HG03045 (cell line): ENCODE data around the gene ABCA4.

Experiments
- ATAC-seq: cut with Tn5 transposase; IDR thresholded peaks from one replicate; pipeline ENCODE4 v1.9.1; 2021; ENCODE audit warnings: mild to moderate bottlenecking, moderate library complexity; ENCODE audit not compliant: unreplicated experiment

ABCA4 gene

DNA sequence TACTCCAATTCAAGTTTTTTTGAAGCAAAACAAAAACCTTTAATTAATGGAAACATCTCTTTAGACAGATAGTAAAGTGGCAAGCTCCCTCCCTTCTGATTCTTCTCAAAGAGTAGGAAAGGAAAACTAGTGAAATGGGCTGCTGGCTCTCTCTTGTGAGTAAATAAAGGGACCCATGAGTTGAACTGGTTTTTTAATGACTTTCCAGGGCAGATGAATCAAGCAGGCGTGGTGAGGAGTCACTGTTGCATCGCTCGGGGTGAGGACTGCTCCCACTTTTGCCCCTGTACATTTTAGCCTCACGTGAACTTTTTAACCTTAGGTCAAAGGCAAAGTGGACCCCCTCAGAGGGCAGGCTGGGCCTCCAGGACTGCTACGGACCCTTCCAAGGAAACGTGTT is 64.8 kb downstream of the ABCA4 start:
- no peak for ATAC-seq

DNA sequence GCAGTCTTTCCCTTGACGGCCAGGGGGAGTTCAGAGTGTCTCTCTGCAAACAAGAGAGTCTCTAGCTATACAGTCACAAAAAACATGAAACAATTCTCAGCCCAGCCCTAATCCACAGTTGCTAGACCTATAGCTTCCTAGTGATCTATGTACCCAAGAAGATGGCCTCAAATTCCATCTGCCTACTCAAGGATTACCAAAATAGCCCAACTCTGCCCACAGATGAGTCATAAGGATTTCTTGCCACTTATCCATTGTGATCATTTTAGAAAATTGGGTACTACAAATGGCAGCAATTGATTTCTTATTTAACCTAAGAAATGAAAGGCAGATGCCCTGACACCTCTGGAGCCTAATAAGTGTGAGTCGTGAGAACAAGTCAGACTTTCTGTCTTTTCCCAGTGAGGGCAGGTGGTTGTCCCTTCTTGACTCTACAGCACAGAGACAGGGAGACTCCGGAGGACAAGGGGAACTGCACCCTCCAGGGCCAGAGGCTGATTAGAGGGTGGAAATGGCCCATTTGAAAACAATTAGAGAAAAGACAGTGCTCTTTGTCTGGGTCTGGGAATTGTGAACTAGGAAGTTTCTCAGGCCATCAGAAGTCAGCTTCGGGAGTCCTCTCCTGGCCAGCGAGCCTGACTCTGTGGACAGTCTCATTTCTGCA is 65.4 kb downstream of the ABCA4 start:
- no peak for ATAC-seq

DNA sequence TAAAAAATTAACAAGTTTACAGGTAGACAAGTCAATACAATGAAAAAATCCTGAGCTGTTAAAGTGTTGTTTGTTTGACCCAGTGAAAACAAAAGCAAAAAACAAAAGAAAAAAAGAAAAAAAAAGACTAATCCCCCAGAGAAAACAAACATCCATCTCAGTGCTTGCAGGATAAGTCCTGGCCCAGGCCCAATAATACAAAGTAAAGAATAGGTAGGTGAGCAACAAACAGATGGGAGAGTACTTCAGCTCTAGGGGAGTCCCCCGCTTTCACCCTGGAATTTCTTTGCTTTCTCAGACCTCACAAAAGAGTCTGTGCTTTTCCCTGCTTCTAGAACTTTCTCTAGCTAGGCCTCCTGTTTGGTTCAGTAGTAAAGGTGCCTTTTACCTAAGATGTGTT is 70.3 kb downstream of the ABCA4 start:
- no peak for ATAC-seq

DNA sequence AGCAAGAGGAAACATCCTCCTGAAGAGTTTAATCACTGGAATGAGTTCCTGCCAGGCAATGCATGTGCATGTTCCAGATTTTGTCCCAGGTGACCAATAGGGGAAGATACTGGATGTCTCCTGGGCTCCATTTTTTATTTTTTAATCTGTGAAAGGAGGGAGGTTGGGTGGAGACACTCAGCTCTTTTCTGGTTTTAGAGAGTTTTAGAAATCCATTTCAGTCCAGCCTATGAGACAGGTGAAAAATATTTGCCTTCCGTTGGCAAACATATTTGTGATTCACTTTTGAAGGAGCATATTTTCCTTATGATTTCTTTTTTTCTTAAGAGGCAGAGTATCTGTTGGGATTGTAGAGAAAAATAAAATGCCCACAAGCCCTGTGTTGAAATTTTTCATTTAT is 70.7 kb downstream of the ABCA4 start:
- no peak for ATAC-seq

DNA sequence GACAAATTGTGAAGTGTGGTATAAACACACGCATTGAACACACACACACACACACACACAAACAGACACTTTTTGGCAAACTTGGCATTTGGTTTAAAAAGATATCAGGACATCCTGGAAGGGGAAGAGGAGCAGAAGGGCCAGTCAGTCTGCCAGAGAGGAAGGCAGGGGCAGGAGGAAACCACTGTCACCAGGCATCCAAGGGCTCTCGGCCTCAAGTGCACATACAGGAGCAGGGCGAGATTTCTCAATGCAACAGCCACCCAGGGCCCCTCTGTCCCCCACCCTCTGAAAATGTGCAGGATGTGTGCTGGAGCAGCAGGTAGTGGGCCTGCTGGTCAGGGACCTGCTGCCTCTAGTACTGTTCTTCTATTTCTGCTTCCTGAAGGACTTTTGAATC is 71.2 kb downstream of the ABCA4 start:
- no peak for ATAC-seq

DNA sequence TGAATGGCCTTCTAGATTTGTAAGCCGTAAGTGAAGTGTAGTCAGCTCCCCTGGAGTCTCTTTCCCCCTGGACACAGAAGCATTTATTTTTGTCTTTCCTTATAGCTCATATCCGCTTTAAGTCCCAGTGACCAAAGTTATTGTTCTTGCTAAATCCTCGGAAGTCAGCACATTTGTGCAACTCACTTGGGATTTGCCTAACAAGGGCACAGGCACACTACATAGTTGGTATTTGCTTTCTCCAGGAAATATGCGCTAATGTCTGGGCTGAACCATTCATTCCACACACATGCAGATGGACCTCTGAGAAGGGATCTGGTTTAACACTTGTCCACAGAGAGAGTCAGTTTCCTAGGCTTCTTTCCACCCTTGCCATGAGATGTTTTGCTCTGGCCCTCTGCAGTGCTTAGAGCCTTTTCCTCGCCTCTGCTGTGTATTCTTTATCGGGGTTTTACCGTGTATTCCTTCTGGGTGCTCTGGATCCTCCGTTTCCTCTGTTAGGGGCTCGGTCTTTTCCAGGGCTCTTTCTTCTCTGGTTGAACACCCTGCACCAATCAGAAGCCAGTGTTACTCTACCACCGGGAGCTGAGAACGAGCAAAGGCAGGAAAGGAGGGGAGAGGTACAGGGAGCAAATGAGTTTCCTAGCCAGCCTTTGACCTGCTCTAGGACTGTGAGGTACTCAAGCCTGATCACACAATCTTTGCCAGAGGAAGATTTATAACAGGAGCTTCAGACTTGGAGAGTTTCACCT is 72.4 kb downstream of the ABCA4 start:
- no peak for ATAC-seq

DNA sequence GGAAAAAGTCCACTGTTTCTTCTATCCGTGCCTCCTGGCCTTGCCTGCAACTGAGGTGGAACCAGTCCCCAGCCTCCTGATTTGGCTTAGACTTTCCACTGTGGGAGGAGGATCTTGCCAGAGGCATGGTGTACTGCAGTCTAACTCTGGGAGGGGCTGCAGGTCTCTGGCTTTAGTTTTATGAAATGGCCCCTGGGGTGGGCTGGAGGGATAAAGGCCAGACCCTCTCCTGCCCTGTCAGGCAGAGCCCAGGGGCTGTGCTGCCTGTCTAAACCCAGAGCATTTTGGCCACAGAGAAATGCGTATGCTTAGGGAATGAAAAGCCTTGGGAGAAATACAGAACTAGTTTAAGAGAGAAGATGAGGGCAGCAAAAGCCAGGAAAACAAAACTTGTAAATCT is 73.0 kb downstream of the ABCA4 start:
- ATAC-seq, result no peak

DNA sequence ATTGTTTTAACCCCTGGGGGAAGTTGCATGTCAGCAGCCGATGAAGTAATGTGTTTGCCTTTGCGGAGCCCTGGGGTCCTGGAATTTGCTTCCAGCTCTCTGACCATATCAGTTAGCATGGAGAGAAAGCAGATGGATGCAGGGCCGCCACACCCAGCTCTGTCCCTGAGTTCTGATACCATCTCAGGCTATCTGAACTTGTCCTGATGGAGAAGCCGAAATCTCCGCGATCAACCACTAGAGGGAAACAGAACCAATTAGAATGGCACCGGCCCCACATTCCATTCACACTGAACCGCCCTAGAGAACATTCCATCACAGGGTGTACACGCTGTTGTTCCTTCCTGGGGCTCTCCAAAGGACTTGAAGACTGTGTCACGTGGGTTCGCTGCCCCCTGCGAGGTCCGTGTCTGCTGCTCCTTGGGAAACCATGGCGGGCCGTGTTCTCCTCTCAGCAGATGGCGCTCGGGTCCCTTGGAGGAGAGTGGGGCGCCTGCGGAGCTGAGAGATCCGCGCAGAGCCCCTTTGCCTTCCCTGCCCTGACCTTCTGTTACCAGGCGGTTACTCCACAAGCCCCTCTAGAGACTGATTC is 75.4 kb downstream of the ABCA4 start:
- ATAC-seq, result no peak

DNA sequence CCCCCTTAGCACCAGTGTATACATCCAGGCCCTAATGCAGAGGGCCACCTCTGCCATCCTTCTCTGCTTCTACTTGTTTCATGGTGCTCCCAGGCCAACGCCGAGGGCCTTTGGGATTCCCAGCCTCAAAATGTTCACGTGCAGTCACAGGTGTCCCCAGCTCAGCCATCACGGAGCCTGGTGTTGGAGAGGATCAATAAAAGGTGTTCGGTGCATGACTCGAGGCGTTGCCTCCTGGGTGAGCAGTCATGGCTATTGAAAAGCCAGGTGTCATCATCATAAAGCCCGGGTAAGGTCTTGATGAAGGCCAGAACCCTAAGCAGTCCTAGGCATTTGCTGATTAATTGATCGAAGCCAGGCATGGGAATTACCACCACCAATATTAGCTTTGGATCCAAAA is 76.1 kb downstream of the ABCA4 start:
- ATAC-seq, result no peak

DNA sequence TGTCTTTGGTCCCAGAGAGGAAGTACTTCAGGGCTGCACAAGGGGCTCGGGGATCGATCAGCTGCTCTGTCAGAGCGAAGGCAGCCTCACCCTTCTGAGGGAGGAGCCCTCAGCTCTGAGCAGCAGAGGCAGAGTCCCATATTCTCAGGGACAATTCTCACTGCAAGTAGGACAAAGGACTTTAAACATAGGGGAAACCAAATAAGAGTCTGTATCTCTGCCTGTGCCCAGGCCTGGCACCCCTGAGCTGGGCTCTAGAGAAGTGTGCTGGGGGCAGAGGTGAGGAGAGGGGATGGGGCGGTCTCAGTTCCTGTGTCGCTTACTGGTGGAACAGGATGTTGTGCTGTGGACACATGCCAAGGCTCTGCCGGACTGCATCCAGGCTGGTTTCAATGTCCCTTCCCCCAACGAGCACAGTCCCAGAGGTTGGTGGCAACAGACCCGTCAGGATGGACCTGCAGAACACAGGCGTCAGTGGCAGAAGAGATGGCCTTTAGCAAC is 76.6 kb downstream of the ABCA4 start:
- ATAC-seq, result no peak

DNA sequence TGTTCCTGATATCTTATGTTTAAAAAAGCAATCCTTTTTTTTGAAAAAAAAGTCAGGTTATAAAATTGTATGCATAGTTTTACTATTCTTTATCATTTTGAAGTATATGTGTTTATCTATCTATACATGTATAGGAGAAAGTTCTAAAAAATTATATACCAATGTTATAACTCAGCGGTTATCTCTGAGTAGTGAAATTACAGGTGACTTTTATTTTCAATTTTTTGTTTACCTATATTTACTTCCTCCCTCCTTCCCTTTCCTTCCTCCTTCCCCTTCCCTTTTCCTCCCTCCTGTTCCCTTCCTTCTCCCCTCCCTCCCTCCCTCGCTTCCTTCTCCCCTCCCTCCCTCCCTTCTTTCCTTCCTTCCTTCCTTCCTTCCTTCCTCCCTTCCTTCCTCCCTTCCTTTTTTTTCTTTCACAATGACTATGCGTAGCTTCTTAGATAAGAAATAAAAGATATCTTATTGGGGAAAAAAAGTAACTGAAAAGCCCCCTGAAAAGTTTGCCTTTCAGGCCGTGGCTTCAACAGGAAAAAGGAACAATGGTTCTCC is 77.1 kb downstream of the ABCA4 start:
- no peak for ATAC-seq

DNA sequence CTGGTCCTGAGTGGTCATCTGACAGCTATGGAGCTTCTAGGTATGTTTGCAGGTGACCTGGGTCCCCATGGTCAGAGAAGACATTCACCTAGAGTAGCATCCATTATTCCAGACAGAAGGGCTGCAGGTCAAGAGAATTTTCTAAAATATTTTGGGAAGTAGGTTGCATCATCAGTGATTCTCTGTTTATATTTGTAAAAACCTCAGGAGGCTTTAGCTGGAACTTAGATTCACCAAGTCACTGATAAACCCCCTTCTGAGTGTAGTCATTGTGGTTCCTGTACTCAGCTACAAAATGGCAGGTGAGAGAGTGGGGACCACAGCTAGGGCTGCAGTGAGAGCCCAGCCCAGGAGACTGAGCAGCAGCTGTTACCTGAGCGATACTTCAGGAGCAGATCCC is 78.6 kb downstream of the ABCA4 start:
- no peak for ATAC-seq

DNA sequence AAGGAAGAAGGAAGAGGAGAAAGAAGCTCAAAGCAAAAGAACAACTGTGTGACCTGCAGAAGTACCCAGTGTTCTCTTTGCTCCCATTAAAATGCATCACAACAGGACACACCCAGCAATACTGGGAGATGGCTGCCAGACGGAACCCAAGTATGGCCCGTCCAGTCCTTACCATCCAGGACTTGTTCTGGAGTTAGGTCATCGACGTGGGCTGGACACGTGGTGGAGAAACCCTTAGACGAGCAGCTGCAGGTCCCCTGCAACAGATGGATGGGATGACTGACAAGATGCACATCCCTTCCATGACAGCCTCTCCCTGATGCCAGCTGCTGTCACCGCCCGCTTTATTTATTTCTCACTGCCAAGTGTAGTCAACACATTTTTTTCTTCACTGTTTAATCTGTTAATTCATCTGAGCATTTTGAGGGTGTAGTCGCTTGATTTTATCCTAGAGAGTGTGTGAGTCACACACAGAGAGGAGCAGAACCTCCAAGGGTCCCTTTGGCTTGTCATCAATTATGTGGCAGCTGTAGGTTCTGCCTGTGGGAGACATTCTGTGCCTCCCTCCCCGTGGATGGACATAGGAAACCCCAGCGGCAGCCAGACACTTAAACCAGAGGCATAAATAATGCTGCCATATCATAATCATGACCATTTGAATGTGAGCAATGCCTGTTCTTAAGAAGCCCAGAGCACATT is 80.9 kb downstream of the ABCA4 start:
- ATAC-seq, result no peak

DNA sequence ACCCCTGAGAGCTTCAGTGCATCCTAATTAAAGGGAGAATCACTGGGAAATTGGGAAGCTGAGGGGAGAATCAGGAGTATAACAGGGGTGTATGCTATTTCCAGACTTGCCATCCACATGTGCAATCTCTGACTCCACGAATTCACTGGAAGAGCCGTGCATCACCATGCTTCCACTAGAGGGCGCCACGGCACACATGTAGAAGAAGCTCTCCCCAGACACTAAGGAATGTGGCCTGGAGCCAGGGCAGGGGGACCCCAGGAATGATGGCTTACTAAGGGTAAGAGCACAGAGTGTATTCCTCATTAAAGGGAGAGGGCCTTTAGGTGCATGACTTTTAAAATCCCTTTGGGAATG is 81.5 kb downstream of the ABCA4 start:
- ATAC-seq, result no peak

DNA sequence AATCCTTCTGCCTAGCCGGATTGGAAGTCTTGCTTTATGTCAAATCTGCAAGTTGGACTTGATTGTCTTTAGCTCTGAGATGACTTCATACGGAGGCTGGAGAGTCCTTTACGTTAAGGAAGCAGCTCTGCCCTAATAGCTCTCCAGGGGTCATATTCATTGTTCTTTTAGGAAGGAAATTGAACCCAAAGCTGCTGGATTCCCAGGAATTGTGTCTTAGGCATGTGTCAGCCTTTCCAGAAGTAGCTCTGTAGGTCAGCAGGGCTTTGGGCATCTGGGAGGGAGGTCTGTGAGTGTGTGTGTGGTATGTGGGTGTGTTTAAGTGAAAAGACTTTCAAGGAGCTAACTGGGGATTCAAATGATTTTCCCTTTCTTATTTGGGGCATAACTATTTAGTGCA is 82.4 kb downstream of the ABCA4 start:
- no peak for ATAC-seq

DNA sequence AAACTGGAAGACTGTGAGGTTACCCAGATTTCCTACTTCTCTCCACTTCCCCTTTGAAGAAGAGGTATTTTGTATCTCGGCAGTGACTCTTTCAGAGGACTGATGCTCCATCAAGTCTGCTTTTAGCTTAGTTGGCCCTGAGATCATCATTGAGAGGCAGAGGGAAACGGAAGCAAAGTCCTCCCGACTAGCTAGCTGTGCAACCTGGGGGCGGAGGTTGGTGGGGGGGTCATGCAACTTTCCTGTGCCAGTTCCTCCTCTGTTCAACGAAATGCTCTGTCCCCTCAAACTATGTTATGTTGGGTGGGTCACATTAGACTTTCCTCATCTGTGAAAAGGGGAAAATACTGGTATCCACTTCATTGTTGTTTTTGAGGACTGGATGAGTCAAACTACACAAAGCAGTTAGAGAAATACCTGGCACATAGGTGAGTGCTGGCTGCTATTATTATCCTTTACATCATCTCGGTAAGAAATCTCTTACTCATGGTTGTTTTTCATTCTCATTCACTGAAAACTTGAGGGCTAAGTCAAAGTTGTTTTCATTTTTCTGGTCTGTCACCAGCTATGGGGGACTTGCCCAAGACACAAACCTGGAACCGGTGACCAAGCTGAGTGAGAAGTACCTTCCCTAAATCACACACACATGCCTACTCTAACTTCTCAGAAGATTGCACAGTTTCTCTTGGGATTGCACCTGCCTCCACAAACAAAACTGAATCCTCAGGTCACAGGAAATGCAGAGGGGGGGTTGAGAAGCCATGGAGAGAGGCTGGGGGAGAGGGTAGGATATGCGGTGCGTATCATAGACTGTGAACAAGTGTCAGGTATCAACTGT is 83.3 kb downstream of the ABCA4 start:
- peak; percentile 58 for ATAC-seq

DNA sequence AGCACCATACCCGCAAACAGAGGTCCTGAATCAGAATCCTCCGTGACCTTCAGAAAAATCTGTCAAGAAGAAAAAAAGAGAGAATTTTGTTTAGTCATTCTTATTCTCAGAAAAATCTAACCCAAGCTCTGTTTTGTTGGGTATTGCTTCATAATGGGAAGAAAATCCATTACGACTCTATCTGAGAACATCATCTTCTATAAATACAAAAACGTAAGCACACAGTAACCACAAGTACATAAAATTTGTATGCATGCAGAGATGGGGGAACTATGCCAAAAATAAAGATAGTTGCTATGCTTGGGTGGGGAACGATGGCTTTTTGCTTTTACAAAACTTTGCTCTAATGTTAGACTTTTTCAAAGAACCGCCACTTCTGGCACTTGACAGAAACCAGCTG is 84.2 kb downstream of the ABCA4 start:
- no peak for ATAC-seq

DNA sequence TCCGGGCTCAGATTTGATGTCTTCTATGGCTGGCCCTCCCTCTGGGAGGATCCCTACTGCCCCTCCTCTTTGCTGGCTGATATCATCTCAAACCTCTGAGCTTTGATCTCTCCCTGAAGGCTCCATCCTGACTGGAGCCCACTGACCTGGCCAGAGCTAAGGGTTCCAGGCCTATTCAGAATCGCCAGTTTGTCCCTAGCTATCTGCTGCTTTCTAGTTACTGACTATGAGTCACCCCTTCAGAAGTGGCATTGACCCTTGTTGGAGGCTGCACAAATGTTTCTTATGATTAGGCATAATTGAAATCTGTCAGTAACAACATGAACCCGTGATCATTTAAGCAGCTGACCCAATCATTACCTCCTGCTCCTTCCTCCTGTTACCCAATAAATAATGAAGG is 87.1 kb downstream of the ABCA4 start:
- ATAC-seq, result no peak

DNA sequence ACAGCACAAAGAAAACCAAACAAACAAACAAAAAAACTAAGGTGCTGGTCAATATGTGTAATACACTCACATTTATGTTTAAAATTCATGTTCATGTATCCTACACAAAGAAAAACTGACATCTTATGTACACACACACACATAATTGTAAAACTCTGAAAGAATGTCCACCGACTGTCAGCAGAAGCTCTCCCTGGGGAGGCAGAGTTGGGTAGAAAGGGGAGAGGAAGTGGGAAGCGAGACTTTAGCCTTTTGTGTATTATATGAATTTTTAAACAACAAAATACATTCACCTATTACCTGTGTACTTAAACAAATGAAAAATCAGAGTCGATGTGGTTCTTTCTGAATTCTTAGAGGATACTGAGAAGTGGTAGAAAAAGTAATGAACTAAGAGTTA is 88.3 kb downstream of the ABCA4 start:
- no peak for ATAC-seq

DNA sequence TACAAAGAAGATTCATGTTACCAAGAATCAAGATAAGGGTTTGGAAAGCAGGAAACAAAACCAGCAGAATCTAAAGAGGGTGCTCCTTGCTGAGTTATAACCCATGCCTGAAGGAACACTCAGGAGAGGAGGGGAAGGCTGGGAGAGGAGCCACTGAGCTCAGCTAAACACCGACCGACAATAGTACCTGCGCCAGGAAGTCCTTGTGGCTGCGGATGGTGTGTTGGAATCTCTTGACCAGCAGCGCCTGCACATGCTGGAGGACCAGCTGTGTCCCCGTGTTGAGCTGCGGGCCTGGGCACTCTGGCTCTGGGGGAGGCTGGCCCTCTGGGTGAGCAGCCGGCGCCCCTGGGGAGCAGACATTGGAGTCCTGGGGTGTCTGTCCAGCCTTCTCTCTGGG is 89.4 kb downstream of the ABCA4 start:
- no peak for ATAC-seq

DNA sequence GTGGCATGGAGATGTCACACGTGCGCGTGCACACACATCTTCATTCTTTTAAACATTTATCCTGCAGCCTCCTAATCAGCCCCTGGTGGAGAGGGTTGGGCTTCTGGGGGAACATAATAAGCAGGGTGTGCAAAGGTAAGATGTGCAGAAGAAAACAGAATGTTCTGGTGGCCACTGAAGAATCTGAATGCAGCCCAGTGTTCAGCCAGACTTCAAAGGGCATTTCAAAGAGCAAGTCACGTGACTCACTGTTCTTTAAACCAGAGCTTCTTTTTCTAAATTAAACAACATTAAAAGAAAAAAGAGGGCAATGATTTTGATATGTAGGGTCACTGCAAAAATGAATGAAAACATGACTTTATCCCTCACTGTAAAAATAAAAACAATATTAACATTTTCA is 89.8 kb downstream of the ABCA4 start:
- ATAC-seq, result no peak
